SU-DHL-6 (cell line): ENCODE results near the gene SLC37A2.

Experiments
- H2AFZ ChIP-seq: fragments of 200-600 bp; sonication (generic); 2 replicates; pipeline ENCODE4 v1.6.1; 2014; ENCODE audit warnings: low read depth, mild to moderate bottlenecking, moderate library complexity, mixed read lengths, antibody characterized with exemption, low read length; ENCODE audit not compliant: severe bottlenecking
- H3F3A ChIP-seq: fragments of 200-600 bp; shearing (Covaris generic); 2 replicates; pipeline ENCODE4 v1.6.0; 2016; ENCODE audit warnings: antibody characterized with exemption, mild to moderate bottlenecking; ENCODE audit not compliant: insufficient read depth
- H3K27ac ChIP-seq: fragments of 200-600 bp; sonication (generic); 2 replicates; pipeline ENCODE4 v1.5.1; 2016; ENCODE audit warnings: low read depth, mild to moderate bottlenecking, low read length, moderate library complexity, mixed read lengths
- H3K27me3 ChIP-seq: fragments of 200-600 bp; sonication (generic), shearing (Covaris generic); 2 replicates; pipeline ENCODE4 v1.6.0; 2014; ENCODE audit warnings: mild to moderate bottlenecking, low read length
- H3K36me3 ChIP-seq: fragments of 200-600 bp; sonication (generic); 2 replicates; pipeline ENCODE4 v1.6.1; 2014; ENCODE audit warnings: mild to moderate bottlenecking, low read length, mixed read lengths
- H3K4me2 ChIP-seq: fragments of 300-600, 200-600 bp; shearing (Covaris generic), sonication (generic); 2 replicates; pipeline ENCODE4 v1.6.0; 2014; ENCODE audit warnings: low read length, low read depth, mild to moderate bottlenecking; ENCODE audit not compliant: poor library complexity, severe bottlenecking
- H3K4me3 ChIP-seq: fragments of 200-600 bp; sonication (generic); 2 replicates; pipeline ENCODE4 v1.5.1; 2014; ENCODE audit warnings: antibody characterized with exemption, low read length, mild to moderate bottlenecking, mixed read lengths; ENCODE audit not compliant: insufficient read depth, poor library complexity, severe bottlenecking
- H3K79me2 ChIP-seq: fragments of 200-600 bp; sonication (generic); 2 replicates; pipeline ENCODE4 v1.6.1; 2014; ENCODE audit warnings: mild to moderate bottlenecking, low read length, moderate library complexity; ENCODE audit not compliant: insufficient read depth
- H3K9ac ChIP-seq: fragments of 200-600 bp; sonication (generic); 2 replicates; pipeline ENCODE4 v1.7.0; 2014; ENCODE audit warnings: mild to moderate bottlenecking, low read length
- H3K9me2 ChIP-seq: fragments of 200-600 bp; sonication (generic); replicated peaks from 2 replicates; pipeline ENCODE4 v1.6.1; 2014; ENCODE audit warnings: low read length; ENCODE audit not compliant: insufficient read depth
- H3K9me3 ChIP-seq: fragments of 200-600 bp; sonication (generic); 2 replicates; pipeline ENCODE4 v1.6.1; 2014; ENCODE audit warnings: low read length, mixed read lengths; ENCODE audit not compliant: insufficient read depth
- H4K20me1 ChIP-seq: fragments of 200-600 bp; sonication (generic); 2 replicates; pipeline ENCODE4 v1.6.1; 2014; ENCODE audit warnings: low read depth, mild to moderate bottlenecking, antibody characterized with exemption, low read length, moderate library complexity, mixed read lengths
- CTCF ChIP-seq: fragments of 200-600 bp; sonication (generic); IDR thresholded peaks from one replicate; pipeline ENCODE4 v1.5.1; 2017; ENCODE audit warnings: antibody characterized with exemption, mild to moderate bottlenecking, low read length, moderate library complexity; ENCODE audit not compliant: insufficient read depth, poor library complexity, severe bottlenecking
- EZH2phosphoT487 ChIP-seq: fragments of 200-600 bp; sonication (generic), shearing (Covaris generic); conservative IDR thresholded peaks from 2 replicates; pipeline ENCODE4 v1.6.1; 2018; ENCODE audit warnings: mild to moderate bottlenecking, antibody characterized with exemption, low read length, moderate library complexity, mixed read lengths

The SLC37A2 gene

GRCh38 chr11:125062931-125063428, at the start of gene SLC37A2:
Gene SLC37A2 (plus strand): TSS chr11:125063305. CDS start chr11:125063368, 63 bp downstream.
- TF ChIP-seq CTCF = no peak
- TF ChIP-seq EZH2phosphoT487 = no peak
- no peaks in the 10 kb centered on the region for H4K20me1 ChIP-seq
- no peak within 1 kb of the TSS for H3K27ac ChIP-seq
- H3K27me3 ChIP-seq = no peaks in the 10 kb centered on the region
- no peaks in the 10 kb centered on the region for H3K36me3 ChIP-seq
- H3K4me2 ChIP-seq = no peak within 1 kb of the TSS
- no peak within 1 kb of the TSS for H3K9ac ChIP-seq
- H3K79me2 ChIP-seq = no peaks in the 10 kb centered on the region
- no peaks in the 10 kb centered on the region for H3F3A ChIP-seq
- H3K9me2 ChIP-seq = no peaks in the 10 kb centered on the region
- H3K4me3 ChIP-seq = no peak within 1 kb of the TSS
- H3K9me3 ChIP-seq = no peaks in the 10 kb centered on the region
- no peak within 1 kb of the TSS for H2AFZ ChIP-seq

GRCh38 chr11:125016413-125016812, 46.7 kb upstream of the SLC37A2 start:
- Histone ChIP-seq H3K9me2 (no peaks in the 10 kb centered on the region), H4K20me1 (no peaks in the 10 kb centered on the region), H2AFZ (no peak overlapping the region), H3K27ac (no peak overlapping the region), H3K36me3 (0 out of 2 replicates have a peak, but pooled peaks cover 3% of the 10 kb centered on the region), H3K9ac (no peak overlapping the region), H3K79me2 (no peaks in the 10 kb centered on the region), H3K4me2 (no peak overlapping the region), H3F3A (no peaks in the 10 kb centered on the region), H3K27me3 (no peaks in the 10 kb centered on the region), H3K4me3 (no peak overlapping the region), H3K9me3 (no peaks in the 10 kb centered on the region; the same call in 1 of the 2 replicates)
- TF ChIP-seq EZH2phosphoT487 = no peak
- no peak for TF ChIP-seq CTCF

- Histone ChIP-seq H3K27ac (no peak overlapping the region), H3K9me3 (no peaks in the 10 kb centered on the region), H3K9ac (no peak overlapping the region), H3K27me3 (no peaks in the 10 kb centered on the region), H3F3A (no peaks in the 10 kb centered on the region), H4K20me1 (no peaks in the 10 kb centered on the region), H3K9me2 (no peaks in the 10 kb centered on the region), H3K36me3 (no peaks in the 10 kb centered on the region), H3K4me3 (no peak overlapping the region), H2AFZ (no peak overlapping the region), H3K79me2 (no peaks in the 10 kb centered on the region), H3K4me2 (no peak overlapping the region)
- TF ChIP-seq CTCF (no peak), EZH2phosphoT487 (no peak)
These were observed 42.8 kb upstream of the SLC37A2 start for GRCh38 chr11:125020342-125020741.
